NAMALWA (cell line): Measurements from ENCODE around the gene GPR137.
"Not testable (repeated sequence)": the region's sequence is repeated elsewhere in the genome, so short reads cannot be mapped to it uniquely, and the experiment has no call there.

ENCODE experiments used
- DNase-seq: peaks from one replicate; pipeline ENCODE4 v3.0.0-alpha.2; 2015; ENCODE audit warnings: low spot score

Gene GPR137

DNA sequence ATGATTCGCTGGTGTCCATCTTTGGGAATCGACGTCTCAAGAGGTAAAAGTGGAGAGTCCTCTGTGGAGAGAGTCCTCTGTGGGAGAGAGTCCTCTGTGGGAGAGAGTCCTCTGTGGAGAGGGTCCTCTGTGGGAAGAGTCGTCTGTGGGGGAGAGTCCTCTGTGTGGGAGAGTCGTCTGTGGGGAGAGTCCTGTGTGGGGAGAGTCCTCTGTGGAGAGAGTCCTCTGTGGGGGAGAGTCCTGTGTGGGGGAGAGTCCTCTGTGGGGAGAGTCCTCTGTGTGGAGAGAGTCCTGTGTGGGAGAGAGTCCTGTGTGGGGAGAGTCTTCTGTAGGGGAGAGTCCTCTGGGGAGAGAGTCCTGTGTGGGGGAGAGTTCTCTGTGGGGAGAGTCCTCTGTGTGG lies 35.4 kb downstream of the GPR137 start:
- no peak for DNase-seq

DNA sequence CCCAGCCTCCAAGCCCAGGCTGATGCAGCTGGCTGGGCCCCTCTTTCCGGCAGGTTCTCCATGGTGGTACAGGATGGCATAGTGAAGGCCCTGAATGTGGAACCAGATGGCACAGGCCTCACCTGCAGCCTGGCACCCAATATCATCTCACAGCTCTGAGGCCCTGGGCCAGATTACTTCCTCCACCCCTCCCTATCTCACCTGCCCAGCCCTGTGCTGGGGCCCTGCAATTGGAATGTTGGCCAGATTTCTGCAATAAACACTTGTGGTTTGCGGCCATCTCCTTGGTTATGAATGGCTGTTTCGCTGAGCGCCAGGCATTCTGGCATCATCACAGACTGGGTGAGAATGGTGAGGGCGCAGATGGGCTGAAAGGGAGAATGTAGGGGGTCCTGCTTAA lies 35.9 kb downstream of the GPR137 start:
- DNase-seq: no peak

DNA sequence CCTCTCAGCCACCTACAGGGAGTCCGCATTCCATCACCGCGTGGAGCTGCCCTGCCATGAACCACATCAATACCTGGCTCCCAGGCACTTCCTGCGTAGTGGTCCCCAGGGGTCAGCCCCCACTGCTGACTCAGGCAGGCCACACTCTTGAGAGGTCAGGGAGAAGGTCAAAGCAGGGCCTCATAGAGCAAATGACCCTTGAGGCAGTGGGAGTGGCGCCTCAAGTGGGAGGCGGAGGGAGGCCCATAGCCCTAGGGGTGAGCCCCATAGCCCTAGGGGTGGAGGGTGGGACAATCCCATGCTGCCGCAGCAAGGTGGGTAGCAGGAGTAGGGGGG lies 37.2 kb downstream of the GPR137 start:
- no peak for DNase-seq

DNA sequence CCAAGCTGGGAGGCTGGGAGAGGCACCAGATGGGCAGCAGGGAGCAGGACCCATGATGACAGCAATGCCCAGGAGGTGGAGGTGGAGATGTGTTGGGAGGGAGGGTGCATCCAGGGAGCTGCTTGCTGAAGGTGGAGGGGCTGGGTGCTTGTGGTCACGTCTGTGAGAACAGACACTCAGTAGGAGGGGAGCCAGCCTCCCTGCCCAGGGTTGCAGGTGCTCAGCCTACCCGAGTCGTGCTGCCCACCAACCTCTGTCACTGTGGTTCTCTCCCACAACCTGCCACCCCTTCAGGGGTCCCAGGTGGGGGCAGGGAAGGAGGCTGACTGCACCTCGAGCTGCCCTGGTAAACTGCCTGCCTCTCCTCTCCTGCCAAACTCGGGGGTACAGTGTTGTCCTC lies 37.7 kb downstream of the GPR137 start:
- DNase-seq: no peak

DNA sequence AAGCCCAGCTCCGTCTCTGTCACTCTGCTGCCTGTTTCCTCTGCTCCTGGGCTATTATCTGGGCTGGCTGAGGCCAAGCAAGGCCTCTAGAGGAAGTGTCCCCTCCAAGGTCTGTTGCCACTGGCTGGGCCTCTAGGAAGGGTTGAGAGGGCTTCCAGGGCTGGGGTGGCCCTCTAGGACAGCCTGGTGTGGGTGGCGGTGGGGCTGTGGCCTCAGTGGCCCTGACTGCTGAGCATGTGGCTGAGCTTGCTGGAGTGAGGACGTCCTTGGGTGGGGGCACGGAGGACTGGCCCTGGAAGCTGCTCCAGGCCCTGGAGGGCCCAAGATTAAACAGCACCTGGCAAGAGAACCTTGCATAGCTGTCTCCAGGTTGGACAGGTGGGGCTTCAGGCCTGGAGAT lies 38.3 kb downstream of the GPR137 start:
- not testable (repeated sequence) for DNase-seq

DNA sequence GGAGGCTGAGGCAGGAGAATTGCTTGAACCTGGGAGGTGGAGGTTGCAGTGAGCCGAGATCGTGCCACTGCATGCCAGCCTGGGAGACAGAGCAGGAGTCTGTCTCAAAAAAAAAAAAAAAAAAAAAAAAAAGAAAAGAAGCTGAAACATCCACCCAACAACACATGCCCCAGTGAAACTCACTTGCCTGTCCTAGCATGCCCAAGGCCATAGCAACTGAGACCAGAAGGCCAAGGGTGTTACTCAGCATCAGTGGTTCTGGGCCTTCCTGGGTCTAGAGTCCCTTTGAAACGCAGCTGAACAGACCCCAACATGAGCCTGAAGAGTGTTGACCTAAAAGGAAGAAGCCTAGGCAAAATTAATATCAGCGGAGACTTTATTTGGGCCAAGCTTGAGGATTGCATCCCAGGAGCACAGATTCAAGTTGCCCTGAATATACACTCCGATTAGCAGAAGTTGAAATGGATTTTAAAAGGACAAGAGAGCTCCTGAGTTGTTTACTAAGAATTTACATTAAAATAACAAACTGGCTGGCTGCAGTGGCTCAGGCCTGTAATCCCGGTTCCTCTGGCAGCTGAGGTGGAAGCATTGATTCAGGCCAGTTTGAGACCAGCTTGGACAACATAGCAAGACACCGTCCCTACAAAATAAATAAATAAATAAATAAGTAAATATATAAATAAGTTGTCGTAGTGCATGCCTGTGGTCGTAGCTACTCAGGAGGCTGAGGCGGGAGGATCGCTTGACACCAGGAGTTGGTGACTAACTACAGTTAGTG lies 39.2 kb downstream of the GPR137 start:
- no peak for DNase-seq

DNA sequence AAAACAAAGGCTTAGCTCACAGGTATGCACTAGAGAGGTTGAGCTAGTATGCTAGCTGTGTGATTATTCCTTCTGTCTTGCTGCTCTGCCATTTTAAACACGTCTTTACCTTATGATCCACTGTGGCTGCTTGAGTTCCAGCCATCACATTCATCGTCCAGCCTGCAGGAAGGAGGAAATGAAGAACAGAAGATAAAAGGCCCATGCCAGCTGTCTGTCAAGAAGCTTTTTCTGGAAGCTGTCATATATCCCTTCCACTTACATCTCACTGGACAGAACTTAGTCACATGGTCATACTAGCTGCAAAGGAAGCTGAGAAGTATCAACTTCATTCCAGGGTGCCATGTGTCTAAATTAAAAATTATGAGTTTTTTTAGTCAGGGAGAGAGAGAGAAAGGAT lies 41.7 kb downstream of the GPR137 start:
- no peak for DNase-seq

DNA sequence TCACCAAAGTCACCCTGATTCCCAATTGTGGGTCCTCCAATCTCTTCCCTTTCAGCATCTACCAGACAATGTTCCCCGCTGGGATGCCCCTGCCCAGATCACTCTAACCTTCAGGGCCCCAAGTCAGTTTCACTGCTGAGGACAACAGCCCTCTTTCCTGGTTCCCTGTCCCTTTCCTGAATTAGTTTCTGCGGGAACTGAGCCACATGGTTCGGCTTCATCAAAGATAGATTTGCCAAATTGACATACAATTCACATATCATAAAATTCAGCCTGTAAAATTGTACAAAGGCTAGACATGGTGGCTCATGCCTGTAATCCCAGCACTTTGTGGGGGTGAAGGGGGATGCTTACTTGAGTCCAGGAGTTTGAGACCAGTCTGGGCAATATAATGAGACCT lies 42.3 kb downstream of the GPR137 start:
- DNase-seq: no peak

DNA sequence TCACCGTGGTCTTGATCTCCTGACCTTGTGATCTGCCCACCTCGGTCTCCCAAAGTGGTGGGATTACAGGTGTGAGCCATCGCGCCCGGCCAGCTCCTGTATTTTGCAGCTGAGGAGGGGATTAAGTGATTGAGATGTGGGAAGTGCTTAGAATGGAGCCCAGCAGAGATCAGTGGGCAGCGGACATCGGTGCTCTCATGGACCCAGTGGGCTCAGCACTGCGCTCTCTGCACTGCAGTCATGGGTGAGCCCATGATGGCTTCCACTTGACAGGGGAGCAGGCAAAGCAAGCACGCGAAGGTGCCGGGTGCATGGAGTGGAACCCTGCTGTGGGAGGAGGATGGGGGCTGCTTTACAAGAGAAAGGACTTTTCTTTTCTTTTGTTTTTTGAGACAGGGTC lies 45.2 kb downstream of the GPR137 start:
- no peak for DNase-seq

DNA sequence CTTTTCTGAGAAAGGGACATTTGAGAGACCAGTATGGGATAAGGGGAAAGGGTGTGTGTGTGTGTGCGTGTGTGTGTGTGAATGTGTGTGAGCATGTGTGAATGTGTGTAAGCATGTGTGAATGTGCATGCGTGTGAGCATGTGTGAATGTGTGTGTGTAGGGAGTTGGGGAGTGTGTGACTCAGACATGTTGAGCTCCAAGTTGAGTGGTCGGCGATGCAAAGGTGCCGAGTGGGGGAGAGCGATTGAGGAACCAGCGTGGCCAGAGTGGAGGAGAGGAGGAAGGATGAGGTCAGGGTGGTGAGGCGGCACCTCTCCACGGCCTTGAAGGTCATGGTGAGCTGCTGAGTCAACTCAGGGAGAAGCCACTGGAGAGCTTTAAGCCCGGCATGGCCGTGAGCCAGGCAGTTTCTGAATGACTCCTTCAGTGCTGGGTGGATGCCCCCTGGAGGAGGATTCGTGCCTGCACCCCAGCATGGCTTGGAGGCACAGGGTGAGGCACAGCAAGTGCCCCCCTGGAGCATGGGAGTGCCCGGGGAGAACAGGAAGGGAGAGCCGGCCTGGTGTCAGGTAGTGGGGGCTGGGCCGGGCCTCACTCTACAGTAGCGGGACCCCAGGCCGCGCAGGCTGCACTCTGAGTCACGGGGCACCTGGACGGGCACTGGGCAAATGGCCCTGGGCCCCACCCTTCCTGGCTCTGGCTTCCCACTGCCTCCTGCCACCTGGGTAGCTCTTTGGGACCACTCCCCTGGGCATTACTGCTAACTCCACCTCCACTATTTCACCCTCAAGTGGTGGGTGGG lies 46.1 kb downstream of the GPR137 start:
- DNase-seq: peak; percentile 80

DNA sequence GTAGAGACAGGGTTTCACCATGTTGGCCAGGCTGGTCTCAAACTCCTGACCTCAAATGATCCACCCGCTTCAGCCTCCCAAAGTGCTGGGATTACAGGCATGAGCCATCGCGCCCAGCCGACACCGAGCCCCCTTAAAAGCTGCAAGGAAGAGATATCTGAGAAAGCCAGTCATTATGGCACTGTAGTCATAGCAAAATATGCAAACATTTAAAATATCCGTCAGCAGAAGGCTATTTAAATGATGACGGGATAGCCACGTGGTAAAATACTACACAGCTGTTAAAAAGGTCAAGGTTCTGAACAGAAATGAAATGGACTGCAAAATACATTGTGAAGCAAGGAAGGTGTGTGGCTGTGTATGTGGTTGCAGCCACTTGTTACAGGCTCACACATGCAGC lies 47.9 kb downstream of the GPR137 start:
- no peak for DNase-seq

DNA sequence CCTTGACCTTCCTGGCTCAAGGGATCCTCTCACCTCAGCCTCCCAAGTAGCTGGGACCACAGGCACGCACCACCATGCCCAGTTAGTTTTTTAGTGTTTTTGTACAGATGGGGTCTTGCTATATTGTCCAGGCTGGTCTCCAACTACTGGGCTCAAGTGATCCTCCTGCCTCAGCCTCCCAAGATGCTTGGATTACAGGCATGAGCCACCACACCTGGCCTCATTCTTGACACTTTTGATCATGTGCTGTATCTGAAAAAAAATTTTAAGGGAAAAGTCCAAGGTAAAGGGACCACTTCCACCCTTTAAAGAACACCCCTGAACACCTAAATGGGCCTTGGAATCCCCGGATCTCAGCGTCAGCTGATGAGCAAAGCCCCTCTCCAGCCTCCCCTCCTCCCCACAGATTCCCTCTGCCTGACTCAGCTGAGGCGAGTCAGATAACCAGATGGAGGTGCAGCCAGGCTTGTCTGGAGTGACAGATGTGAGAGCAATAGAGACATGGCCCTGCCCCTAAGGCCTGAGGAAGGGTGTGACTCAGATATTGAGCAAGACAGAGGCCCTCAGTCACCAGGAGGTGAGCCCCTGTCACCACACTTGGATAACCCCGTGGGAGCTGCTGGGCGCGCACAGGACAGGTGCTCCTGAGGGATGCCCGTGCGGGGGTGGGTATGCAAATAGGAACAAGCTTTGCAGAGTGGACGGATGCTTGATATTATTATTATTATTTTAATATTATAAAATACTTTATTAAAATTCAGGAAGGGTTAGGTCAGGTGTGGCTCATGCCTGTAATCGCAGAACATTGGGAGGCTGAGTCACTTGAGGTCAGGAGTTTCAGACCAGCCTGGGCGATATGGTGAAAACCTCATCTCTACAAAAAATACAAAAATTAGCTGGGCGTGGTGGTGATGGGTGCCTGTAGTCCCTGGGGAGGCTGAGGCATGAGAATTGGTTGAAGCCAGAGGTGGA lies 49.4 kb downstream of the GPR137 start:
- DNase-seq: peak; percentile 96

DNA sequence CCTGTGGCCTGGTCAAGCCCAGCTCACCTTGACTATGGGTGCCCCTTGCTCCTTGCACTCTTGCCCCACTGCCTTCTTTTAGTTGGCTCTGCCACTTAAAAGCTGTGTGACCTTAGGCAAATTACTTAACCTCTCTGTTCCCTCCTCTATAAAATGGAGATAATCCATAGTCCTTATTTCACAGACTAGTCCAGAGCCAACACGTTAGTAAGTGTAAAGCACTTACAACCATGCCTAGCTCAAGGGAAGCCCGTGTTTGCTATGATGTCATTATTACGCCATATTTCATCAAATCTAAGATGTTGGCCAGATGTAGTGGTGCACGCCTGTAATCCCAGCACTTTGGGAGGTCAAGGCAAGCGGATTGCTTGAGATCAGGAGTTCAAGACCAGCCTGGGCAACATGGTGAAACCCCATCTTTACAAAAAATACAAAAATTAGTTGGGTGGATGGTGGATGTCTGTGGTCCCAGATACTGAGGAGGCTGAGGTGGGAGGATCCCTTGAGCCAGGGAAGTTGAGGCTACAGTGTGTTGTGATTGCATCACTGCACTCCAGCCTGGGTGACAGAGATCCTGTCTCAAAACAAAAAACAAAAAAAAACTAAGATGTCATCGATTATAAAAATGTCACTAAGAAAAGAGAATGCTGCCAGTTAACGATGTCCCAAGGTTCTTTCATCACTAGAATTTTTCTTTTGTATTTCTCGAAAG lies 52.0 kb downstream of the GPR137 start:
- DNase-seq: no peak

DNA sequence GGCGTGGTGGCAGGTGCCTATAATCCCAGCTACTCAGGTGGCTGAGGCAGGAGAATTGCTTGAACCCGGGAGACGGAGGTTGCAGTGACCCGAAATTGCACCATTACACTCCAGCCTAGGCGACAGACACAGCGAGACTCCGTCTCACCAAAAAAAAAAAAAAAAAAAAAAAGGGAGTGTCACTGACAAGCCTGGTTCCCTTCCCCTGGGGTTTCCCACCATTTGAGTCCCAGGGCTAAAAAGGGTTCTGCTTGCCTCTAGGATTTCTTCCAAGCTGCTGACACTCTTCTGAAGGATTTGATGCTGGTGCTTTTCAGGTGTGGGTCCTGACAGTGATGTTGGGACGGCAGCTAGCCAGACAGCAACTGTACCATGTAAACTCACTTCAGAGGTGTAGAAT lies 53.1 kb downstream of the GPR137 start:
- DNase-seq: no peak
